Activated T-cell treated with anti-CD3 and anti-CD28 coated beads for 24 hours (primary cell): ENCODE results near the gene SLC7A14.

Experiments
- DNase-seq: peaks from one replicate; pipeline ENCODE4 v3.0.0-alpha.2; 2020; ENCODE audit warnings: low read depth

Gene SLC7A14

DNA sequence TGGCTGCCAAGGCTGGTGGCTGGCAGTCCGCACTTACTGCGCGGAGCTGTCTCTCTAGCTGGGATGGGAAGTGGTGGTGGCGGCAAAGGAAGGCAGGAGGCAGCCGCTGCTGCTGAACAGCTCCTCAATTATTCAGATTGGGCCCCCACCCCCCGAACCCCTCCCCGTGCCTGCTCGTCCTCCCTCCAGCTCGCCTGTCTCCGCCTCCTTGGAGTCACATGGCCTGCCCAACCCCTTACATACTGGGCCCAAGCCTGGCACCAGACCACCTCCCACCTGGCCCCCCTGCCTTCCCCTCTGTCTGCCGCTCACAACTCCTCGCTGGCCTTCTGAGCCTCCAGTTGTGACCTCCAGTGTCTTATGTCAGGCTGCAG, at the start of gene SLC7A14:
TSS of gene SLC7A14 (minus strand) at position 139 of the 374 bp plus-strand sequence. CDS start 59,139 bp downstream, outside the sequence.
- no peak for DNase-seq

DNA sequence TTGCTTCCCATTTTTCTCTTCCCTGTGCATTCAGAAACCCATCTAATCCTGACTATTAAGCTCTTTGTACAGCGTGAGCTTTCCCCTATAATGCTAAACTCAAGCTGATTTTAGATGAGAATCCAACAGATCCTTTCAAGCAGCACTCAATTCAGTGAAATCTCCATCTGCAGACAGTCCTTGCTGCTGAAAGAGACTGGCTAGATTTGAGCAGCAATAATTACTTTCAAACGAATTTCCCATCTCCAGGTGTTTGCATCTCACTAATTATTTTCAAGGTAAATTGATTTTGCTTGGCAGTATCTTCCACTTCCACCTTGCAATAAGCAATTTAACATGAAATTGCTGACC, 49.5 kb upstream of the SLC7A14 start:
- DNase-seq: no peak

DNA sequence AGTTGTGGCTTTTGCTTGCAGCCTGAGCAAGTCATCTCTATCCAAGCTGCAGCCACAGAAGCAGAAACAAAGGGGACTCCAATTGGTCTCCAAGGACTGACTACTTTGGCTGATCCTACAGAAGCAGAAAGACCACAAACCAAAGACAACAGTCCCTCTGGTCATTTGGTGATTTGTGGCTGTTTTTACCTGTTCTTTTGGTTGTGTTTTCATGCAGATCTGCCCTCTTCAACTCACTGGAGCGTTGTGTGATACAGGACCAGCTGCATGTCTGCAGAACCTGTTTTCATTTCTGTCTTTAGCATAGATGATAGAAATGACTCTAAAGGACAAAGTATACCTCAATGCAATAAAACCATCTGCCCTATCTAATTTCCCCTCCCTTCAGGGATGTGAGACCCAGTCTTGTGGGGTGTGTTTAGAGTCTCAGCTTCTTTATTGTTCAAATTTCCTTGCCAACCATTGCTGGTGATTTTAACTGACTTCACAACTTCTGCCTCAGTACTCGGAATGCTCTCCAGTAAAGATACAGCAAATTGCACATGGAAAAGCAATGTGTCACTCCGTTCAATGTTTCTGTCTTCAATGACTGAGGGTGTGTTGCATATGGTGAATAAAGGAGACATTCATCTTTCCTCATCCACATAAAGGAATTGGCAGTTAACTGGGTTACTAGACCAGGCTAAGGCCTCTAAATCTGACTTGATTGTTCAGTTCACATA, 48.9 kb upstream of the SLC7A14 start:
- no peak for DNase-seq

DNA sequence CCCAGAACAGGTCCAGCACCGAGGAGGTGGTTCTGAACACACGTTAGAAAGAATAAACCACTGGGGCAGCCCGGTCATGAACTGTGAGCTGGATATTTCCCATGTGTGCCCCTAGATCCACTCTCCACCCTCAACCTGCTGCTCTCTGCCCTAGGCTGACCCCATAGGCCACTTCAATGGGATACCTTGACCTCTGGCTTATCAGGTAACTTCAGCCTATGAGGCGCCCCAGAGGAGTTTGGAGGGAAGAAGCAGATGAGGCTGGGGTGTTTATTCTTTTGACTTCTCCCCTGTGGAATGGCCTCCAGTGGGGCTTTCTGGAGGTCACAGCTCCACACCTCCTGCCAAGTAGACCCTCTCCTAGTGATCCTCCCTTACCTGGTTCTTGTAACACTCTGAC, 47.7 kb upstream of the SLC7A14 start:
- DNase-seq: no peak

DNA sequence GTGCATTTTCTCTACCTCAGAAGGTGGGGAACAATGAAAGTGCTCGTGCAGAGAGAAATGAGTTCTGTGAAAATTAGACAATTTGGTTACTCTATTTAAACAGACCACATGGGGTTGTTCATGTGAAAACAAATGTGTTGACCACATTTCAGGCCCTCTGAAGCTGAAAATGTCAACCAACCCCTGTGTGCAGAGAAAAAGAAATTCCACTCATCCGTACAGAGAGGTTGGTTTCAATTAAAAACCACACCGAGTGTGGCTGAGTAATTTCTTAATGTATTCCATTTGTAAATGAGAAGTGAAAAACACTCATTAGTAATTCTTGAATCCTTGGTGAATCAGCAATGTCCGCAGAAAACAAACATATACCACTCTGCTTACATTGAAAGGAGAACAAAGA, 46.9 kb upstream of the SLC7A14 start:
- no peak for DNase-seq

DNA sequence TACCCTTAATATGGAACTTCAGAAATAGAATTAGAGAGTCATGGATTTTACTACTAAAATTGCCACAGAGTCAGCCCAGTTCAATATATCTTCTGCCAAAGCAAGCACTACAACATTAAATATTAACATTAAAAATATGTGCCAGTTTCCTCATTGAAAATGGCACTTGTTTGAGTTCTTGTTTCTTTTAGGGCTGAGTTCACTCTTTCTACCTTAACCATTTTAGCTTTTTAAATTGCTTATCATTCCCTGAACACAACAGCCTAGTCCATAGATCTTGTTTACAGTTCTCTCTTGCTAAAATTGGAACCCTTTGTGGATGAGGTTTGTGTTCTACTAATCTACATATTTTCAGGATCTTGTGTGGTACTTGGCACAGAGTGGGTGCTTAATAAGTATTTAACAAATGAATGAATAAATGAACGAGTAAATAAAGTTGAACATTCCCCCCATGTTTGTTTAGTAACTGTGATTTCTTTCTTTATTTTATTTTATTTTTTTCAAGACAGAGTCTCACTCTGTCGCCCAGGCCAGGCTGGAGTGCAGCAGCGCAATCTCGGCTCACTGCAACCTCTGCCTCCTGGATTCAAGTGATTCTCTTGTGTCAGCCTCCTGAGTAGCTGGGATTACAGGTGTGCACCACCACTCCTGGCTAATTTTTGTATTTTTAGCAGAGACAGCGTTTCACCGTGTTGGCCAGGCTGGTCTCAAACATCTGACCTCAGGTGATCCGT, 46.0 kb upstream of the SLC7A14 start:
- DNase-seq: no peak

DNA sequence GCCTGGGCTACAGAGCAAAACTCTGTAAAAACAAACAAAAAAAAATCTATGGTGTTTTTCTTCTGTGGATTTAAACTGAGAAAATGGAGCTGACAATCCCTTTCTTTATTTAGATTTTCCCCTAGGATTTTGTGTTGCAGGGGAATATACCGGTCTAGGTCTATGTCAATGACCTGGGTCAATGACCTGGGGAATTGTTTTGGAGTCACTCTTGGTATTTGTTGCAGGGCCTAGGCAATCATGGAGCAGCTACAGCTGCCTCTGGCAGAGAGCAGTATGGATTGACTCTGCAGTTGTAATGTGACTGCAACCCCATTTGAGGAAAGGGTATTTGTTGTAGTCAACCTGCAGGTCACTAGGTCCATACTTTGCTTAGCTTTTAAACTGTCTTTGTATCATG, 37.6 kb upstream of the SLC7A14 start:
- DNase-seq: no peak

DNA sequence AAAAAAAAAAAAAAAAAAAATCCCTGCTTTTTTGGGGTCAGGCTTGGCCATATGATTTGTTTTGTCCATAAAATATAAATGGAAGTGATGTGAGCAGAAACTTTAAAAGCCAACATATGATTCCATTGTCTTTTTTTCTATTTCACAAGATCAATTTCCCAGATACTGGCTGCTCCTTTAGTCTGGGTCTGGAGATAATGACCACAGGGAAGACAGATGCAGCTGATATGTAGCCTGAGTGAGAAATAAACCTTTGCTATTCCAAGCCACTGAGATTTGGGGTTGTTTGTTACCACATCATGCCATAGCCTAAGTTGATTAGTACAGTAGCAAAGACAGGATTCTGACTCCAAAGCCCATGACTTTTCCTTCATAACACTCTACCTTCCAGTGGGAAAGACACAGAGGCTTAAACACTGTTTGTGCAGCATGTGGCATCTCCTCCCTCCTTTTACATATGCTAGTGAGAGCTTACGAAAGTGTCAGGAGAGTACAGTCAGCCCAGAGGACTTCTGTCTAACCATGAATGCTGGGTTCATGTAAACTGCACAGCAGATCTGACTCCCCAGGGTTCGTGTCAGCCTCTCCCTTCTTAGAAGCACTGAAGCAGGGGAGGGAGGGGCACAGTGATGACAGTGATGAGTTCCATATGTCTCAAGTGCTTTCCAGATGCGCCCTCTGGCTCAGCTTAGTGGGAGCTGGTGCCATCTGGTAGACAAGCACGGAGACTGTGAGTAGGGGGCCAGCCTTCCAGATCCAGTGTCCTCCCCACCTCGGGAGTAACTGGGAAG, 36.7 kb upstream of the SLC7A14 start:
- DNase-seq: no peak

DNA sequence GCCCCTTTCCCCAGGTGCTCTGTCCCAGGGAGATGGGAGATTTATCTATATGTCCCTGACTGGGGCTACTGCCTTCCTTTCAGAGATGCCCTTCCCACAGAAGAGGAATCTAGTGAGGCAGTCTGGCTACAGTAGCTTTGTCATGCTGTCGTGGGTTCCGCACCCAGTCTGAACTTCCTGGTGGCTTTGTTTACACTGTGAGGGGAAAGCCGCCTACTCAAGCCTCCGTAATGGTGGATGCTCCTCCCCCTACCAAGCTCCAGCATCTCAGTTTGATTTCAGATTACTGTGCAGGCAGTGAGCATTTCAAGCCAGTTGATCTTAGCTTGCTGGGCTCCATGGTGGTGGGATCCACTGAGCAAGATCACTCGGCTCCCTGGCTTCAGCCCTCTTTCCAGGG, 35.4 kb upstream of the SLC7A14 start:
- no peak for DNase-seq

DNA sequence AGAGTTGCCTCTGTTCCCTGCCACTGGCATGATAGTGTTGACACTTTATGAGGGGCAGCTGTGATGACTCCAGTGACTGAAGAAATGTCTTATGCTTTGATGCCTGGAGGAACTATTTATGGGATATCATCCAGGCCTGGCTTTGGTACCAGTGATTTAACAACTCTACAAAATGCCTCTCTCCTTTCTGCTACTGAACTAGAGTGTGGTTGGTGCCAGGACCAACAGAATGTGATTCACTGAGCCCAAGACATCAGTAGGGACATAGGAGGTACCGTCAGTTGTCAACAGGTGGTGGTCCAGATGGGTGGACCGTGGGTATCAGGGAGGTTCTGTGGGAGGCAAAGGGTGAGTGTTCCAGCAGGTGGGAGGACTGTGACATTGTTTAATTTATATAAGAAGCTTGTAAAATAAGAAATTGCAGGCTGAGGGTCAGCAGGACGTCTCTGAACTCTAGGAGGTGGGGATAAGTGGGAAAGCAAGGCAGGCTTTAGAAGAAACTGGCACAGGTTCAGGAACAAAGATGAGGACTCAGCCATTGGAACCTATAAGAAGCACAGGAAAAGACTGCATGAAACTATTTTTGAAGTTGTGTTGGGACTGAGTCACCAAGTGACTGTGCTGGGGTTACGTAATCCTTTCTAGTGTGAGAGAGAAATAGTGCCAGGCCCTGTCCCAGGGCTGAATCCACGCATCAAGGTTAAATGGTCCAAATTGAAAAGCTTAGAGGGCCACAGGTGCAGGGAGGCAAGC, 28.5 kb upstream of the SLC7A14 start:
- no peak for DNase-seq

DNA sequence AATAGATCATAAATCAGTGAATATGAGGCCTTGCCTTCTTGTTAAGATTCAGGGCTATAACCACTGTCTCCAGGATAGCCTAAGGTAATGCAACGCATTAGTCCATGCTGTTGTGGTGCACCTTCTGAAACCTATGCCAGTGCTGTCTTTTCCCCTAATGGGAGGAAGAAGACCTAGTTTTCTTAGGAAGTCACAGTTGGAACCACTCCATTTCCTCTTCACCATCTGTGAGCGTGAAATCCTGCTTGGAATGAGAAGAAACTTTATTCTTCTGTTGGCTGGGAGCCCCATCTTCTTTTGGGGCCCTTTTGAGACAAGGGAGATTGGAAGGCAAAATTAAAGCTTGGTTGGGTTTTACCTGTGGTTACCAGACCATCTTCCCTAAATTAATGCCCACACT, 25.9 kb upstream of the SLC7A14 start:
- no peak for DNase-seq

DNA sequence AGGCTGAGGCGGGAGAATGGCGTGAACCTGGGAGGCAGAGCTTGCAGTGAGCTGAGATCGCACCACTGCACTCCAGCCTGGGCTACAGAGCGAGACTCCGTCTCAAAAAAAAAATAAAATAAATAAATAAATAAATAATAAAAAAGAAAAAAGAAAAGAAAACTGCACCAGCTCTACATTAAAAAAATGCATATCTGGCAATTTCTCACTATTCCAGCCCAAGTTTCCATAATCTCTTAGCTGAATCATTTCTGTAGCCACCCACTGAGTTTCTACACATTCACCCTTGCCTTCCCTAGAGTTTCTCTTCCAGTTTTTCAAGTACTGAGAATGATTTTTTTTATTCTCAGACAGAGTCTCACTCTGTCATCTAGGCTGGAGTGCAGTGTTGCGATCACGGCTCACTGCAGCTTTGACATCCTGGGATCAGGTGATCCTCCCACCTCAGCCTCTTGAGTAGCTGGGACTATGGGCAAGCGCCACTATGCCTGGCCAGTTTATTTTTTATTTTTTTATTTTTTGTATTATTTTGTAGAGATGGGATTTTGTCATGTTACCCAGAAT, 24.5 kb upstream of the SLC7A14 start:
- DNase-seq: no peak

DNA sequence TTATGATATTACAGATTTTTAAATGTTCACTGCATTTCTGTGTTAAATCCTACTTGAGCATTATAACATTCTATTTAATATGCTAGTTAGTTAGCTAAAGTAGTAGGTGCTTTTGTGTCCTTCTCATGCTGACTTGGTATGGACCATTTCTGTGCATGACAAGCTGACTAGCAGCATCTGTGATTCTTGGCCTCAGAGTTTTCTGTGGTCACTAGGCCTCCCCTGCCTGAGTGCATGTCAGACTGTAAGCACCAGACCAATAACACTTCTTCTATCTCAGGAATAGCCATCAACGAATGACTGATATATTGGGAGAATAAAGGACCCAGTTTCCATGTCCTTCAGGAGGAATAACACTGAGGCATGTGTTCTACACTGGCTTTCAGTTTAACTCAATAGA, 22.6 kb upstream of the SLC7A14 start:
- no peak for DNase-seq

DNA sequence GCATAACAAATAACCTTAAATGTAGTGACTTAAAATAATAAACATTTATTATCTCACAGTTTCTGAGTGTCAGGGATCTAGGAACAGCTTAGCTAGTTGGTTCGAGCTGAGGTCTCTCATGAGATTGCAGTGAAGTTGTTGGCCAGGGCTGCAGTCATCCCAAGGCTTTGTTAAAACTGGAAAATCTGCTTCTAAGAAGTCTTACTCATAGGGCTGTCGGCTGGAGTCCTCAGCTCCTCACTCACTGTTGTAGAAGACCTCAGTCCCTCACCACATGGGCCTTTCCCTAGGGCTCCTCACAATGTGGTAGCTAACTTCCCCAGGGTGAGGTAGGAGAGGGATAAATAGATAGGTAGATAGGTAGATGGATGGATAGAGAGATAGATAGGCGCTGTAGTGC, 20.8 kb upstream of the SLC7A14 start:
- no peak for DNase-seq

DNA sequence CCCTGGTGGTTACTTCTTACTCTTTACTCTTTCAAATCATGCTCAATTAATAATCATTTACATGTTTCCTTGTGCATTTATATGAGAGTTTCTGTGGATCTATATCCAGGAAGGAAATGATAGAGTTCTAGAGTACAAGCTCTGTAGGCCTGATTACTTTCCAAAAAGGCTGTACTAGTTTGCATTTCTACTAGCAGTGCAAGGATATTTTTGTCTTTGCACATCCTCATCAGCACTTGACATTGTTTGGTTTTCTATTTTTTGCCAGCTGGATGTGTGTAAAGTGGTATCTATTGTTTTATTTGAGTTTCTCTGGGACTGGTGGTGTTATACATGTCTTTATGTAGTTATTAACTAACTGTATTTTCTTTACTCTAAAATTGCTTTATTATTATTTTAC, 19.6 kb upstream of the SLC7A14 start:
- no peak for DNase-seq

DNA sequence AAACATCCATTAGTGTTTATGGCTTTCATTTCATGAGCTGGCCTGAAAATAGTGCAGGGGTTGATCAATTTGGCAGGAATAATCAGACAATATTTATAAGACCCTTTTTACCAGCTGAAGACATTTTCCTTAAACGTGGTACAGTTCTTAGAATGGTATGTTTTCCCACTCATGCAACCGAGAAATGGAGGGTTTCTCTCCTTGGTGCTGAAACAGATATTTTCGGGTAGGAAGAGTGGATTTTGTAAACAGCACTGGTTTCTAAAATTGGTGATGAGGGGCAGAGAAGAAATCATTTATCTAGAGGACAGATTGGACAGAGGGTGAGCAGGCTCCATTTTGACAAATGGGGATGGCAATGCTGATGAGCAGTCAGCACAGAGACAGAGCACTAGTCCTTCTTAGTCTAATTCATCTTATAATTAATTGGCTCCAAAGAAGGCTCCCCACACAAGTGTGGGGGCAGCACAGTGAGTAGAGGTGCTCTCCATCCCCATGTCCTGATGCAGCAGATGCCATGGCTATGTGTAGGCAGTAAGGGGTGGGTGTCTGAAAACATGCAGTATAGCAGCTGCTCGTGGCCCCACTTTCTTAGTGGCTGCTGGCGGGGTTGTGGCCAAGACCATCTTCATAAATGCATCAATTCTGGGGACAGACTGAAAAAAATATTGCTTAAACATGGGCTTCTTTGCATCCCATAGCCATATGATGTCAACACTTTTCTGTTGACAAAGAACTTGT, 18.1 kb upstream of the SLC7A14 start:
- no peak for DNase-seq

DNA sequence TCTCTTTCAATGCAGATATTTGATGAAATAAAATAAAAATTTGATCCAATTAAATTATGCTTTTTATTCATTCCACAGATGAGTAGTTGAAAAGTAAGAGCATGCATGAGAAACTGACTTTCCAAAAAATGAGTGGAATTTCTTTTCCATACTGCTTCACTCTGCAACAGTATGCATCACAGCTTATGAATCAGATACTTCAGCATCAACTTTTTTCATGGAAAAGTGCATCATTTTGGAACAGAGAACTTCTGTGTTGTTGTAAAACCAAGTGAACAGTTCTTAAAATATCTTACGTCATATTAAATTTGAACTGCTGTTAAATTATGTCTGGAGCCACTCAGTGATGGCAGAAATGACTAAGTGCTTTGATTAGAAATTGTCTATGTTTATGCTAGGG, 16.7 kb upstream of the SLC7A14 start:
- no peak for DNase-seq

DNA sequence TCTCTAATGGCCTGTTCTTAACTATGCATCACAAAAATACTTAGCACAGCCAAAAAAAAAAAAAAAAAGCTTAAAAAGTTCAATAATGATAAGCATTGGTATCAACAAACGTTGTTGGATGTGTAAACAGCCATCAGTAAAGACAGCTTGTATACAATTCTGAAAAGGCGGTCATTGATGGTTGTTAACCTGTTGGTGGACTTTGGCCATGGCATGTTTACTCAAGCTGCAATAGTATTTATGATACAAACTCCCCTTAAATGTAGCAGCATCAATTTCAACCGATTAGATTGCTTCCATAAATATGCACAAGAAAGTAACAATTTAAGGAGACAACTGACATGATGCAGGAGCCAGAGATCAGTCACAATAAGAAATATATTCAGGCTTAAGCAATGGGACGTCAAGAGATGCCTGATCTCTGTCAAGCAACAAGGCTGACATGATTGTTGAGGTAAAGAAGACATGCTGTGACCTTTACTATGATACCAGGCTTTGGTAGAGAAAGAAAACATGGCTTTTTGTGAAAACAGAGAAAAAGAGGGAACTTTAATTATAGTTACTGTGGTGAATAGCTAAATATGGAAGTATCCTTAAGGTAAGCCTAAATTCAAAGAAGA, 14.2 kb upstream of the SLC7A14 start:
- DNase-seq: no peak

DNA sequence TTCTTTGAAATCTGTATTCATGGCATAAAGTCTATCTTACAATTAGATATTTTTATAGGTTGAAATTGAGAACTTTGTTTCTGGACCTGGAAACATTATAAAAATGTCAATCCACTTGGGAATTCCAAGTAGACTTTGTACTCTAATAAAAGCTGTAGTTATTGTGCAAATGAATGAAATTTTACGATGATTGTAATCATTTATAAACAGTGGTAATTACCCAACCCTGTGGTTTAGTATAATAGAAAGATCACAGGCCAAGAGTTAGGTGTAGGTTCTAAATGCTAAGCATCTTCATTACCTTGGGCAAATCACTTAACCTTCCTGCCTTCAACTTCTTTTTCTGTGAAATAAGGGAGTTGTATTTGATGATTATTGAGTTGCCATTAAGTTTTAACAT, 13.2 kb upstream of the SLC7A14 start:
- no peak for DNase-seq

DNA sequence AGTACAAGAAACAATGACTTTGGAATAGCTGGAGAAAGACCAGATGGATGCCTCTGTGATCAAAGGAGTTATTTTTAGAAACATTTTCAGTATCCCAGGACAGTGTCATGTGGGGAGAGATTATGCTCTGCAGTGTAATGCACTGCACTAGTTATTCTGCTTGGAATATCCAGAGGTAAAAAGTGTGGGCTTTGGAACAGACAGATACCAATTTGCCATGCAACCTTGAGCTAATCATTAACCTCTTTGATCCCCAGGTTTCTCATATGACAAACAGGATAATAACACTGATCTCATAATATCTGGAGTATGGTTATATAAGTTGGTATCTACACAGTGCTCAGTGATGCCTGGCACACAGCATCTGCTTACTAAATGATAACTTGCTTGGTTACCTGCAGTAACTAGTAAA, 12.2 kb upstream of the SLC7A14 start:
- no peak for DNase-seq

DNA sequence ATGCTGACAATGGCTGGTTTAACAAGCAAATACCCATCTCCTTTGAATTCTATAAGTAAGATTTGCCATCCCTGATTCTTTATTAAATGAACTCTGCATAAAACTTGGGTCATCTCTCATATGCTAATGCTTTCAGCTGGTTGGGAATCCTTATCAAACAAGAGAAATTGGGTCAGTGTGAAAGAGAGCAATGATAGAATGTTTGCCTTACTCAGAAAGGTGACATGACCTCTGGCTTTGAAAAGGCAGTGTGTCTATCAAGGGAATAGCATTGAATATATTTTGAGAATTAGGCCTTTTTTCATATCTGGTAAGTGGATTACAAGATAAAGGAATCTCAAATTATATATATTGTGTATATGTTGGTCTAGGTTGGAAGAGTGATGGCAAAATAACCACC, 8.7 kb upstream of the SLC7A14 start:
- no peak for DNase-seq
